H1 (cell line): ENCODE results near the gene RILPL2.

ENCODE experiments used
- BACH1 ChIP-seq: IDR thresholded peaks from 2 replicates; pipeline ENCODE4 v1.6.1; 2012; ENCODE audit warnings: low read length, improper control_type of control experiment
- BRCA1 ChIP-seq: IDR thresholded peaks from 2 replicates; pipeline ENCODE4 v1.6.1; 2012; ENCODE audit warnings: low read depth, low read length, improper control_type of control experiment
- CBX5 ChIP-seq: fragments of 300-800, 300-1000 bp; sonication (generic); IDR thresholded peaks from 2 replicates; pipeline ENCODE4 v1.7.1; 2016; ENCODE audit warnings: antibody characterized with exemption, low read length, low read depth
- CTCF ChIP-seq, 3 experiments: IDR thresholded peaks; 1 replicate in 2 of 3; 2 replicates in 1 of 3; pipeline versions ENCODE4 v1.5.1 to v1.6.1; 2011; ENCODE audit warnings: low read length in 3 of 3, mild to moderate bottlenecking in 3 of 3, inconsistent platforms in 2 of 3, low read depth in 1 of 3, moderate library complexity in 1 of 3; ENCODE audit not compliant: insufficient read depth in 1 of 3; ENCODE audit errors: control extremely low read depth in 1 of 3
- EP300 ChIP-seq, 2 experiments: IDR thresholded peaks; 1 replicate in 1 of 2; 2 replicates in 1 of 2; pipeline ENCODE4 v1.6.1; 2011 to 2012; ENCODE audit warnings: low read depth in 2 of 2, low read length in 2 of 2, mild to moderate bottlenecking in 2 of 2, borderline replicate concordance in 1 of 2, inconsistent platforms in 1 of 2, moderate library complexity in 1 of 2
- HDAC2 ChIP-seq, 2 experiments: fragments of 300-600 bp in 1 of 2; sonication (generic) in 1 of 2; IDR thresholded peaks; 2 replicates each; pipeline ENCODE4 v1.6.1; 2011 to 2012; ENCODE audit warnings: low read depth in 2 of 2, low read length in 2 of 2, mild to moderate bottlenecking in 2 of 2, moderate library complexity in 2 of 2, borderline replicate concordance in 1 of 2, inconsistent platforms in 1 of 2
- MAFK ChIP-seq: IDR thresholded peaks from 2 replicates; pipeline ENCODE4 v1.6.1; 2012; ENCODE audit warnings: low read depth, mild to moderate bottlenecking, improper control_type of control experiment, low read length
- POLR2A ChIP-seq, 2 experiments: IDR thresholded peaks; 1 replicate in 1 of 2; 2 replicates in 1 of 2; pipeline ENCODE4 v1.6.1; 2011; ENCODE audit warnings: low read depth in 2 of 2, low read length in 2 of 2, mild to moderate bottlenecking in 2 of 2; ENCODE audit errors: control extremely low read depth in 1 of 2
- SIN3A ChIP-seq, 2 experiments: IDR thresholded peaks in 1 of 2; conservative IDR thresholded peaks in 1 of 2; 2 replicates each; pipeline ENCODE4 v1.6.1; 2011 to 2012; ENCODE audit warnings: low read length in 2 of 2, improper control_type of control experiment in 1 of 2, low read depth in 1 of 2, mild to moderate bottlenecking in 1 of 2
- TAF1 ChIP-seq: IDR thresholded peaks from 2 replicates; pipeline ENCODE4 v1.6.1; 2011; ENCODE audit warnings: mild to moderate bottlenecking, low read depth, low read length
- TAF7 ChIP-seq: optimal IDR thresholded peaks from 2 replicates; pipeline ENCODE3; 2011; ENCODE audit warnings: low read depth, mild to moderate bottlenecking, inconsistent platforms, low read length, moderate library complexity, borderline replicate concordance
- USF2 ChIP-seq: IDR thresholded peaks from 2 replicates; pipeline ENCODE4 v1.6.1; 2011; ENCODE audit warnings: low read length, improper control_type of control experiment
- YY1 ChIP-seq: IDR thresholded peaks from 2 replicates; pipeline ENCODE4 v1.6.1; 2011; ENCODE audit warnings: low read depth, mild to moderate bottlenecking, low read length

- TF ChIP-seq BRCA1 (no peak), YY1 (no peak), HDAC2 (IDR thresholded peaks at IDR 0.05; ENCODE audit: borderline replicate concordance in 1 of 2, low read depth in 2 of 2, low read length in 2 of 2) (no peak), POLR2A (IDR thresholded peaks at IDR 0.05; ENCODE audit: control extremely low read depth in 1 of 2, low read depth in 2 of 2, low read length in 2 of 2) (no peak), EP300 (IDR thresholded peaks at IDR 0.05; ENCODE audit: borderline replicate concordance in 1 of 2, low read depth in 2 of 2, low read length in 2 of 2) (no peak), TAF7 (no peak), CTCF (IDR thresholded peaks at IDR 0.05; ENCODE audit: control extremely low read depth in 1 of 3, insufficient read depth in 1 of 3, low read depth in 1 of 3, low read length in 3 of 3) (no peak), MAFK (no peak), TAF1 (no peak), CBX5 (no peak), USF2 (no peak), BACH1 (no peak), SIN3A (conservative IDR thresholded peaks at IDR 0.05 in 1 of 2, IDR thresholded peaks at IDR 0.05 in 1 of 2; ENCODE audit: low read depth in 1 of 2, low read length in 2 of 2) (no peak)
Measured at GRCh38 chr12:123441523-123442164, 5.2 kb upstream of the RILPL2 start.
